Measurements from ENCODE around the gene DISC1. TPM values are rescaled to one million over a fixed set of nuclear protein-coding genes. Genes with fewer than 3 reads are reported as not detected.

Gene DISC1
- polyA plus RNA-seq, 4 donors, result 5.6 to 5.9 (median 5.8) TPM

DNA sequence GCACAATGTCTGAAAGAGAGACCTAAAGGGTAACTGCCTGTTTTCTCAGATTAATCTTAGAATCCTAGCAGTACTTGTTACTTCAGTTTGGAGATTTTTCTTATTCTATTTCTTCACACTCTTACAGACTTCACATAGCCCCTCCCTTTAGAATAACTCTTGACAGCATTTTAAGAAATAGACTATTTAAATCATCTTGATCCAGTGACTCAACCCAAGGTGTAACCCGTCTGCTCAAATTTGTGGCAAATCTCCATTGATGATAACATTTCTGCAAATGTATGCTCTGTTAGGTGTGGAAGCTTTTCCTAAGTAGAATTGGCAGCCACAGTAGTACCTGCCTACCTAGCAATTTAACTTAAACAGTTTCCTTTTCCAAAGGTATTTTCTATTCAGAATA is 391.2 kb downstream of the DISC1 start:
- no peak for DNase-seq (ENCODE audit: low read depth in 4 of 4, low spot score in 3 of 4)

DNA sequence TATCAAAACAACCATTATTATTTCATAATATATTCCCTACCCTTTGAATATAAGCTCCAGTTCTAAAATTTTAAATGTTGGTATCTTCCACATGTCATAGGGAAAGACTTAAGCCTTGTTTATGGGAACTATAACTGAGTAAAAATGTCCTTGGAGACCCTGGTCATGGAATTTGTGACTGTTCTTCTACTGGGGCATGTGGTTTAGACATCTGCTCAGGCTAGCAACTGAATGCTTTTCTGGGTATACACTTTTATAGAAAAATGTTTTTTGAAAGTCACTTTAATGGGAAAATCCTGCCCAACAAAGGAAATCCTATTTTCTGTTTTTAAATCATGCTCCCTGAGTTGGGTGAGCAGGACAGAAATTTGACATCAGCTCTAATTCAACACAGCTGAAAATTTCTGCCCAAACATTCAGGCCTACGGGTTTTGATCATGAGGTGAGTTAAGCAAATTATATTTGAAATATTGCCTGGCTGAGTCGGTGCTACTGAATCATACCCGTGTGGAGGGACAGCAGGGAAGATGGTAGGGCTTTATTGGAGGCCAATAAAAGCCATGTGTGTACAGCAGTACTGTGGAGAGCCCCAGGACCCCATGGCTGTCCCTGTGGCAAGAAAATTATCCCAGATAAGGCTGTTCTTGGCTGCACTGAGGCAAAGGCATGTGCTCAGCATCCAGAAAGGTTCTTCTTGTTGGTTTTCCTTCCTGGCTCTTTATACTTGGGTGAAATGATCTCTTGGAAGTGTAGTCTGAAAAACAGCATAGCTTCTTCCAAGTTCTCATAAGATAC is 391.8 kb downstream of the DISC1 start:
- DNase-seq (ENCODE audit: low read depth in 4 of 4, low spot score in 3 of 4), result no peak

DNA sequence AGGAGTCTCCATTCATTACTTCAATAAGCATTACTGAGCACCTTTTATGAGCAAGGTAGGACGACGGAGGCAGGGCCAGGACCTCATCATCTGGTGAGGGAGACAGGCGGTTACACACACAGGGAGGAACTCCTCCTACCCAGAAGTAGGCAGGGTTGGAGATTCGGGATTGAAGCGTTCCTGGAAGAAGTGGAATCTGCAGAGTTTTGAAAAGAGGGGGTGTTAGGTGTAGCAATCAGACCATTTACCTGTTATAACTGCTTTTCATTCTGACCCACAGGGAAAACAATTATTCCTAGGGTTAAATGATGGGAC is 392.4 kb downstream of the DISC1 start:
- no peak for DNase-seq (ENCODE audit: low read depth in 4 of 4, low spot score in 3 of 4)

DNA sequence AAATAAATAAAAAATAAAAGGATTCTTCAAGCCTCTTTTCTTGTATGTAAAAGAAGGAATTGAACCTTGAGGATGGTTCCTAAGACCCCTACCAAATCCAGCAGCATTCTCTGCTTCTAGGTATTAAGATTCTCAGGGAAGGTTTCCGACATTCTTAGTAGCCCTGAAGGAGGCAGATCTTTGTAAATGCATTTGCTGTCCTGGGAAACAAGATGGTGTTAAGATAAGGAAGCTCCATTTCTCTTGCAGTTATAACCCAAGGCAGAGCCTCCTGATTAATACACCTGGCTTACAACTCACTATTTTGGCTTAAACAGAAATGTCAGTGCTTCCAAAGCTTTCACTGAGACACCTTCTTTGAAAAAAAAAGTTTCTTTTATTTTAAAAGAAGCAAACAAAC is 393.8 kb downstream of the DISC1 start:
- no peak for DNase-seq (ENCODE audit: low read depth in 4 of 4, low spot score in 3 of 4)

DNA sequence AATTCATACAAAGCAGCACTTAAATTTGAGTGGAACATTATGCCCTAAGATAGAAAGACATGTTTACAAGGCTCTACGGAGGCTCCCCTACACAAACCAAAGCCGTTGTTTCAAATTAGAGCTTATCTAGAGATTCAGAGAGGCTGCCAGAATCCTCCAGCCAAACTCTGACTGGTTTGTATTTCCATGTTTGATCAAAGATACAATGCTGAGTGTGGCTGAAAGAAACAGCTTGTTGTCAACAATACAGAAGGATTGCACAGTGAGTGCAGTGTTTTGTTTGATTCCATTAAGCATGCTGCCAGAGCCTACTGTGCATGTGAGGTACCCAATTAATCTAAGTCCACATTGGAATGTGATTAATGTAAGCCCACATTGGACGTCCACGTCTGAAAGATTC is 402.7 kb downstream of the DISC1 start:
- no peak for DNase-seq (ENCODE audit: low read depth in 4 of 4, low spot score in 3 of 4)

DNA sequence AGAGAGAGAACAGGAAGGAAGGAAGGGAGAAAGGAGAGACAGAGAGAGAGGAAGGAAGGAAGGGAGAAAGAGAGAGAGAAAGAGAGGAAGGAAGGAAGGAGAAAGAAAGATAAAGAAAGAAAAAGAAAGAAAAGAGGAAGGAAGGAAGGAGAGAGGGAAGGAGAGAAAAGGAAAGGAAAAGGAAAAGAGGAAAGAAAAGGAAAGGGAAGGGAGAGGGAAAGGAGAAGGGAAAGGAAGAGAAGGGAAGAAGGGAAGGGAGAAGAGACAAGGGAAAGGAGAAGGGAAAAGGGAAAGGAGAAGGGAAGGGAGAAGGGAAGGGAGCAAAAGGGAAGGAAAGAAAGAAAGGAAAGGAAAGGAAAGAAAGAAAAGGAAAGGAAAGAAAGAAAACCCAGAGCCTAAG is 404.6 kb downstream of the DISC1 start:
- no peak for DNase-seq (ENCODE audit: low read depth in 4 of 4, low spot score in 3 of 4)

DNA sequence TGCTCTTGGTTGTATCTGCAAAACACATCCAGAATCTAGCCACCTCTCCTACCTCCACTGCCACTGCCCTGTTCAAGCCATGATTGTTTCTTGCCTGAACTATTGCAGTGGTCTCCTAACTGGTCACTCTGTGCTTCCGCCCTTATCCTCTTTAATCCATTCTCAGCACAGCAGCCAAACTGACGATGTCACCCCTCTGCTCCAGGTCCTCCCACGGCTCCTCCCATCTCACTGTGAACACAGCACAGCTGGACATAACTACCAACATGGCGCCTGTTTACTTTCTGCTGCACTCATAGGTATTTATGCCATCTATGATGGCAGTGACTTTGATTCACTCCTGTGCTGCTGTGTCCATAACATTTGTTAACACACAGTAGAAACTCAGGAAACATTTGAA is 406.7 kb downstream of the DISC1 start:
- DNase-seq (ENCODE audit: low read depth in 4 of 4, low spot score in 3 of 4), result no peak

DNA sequence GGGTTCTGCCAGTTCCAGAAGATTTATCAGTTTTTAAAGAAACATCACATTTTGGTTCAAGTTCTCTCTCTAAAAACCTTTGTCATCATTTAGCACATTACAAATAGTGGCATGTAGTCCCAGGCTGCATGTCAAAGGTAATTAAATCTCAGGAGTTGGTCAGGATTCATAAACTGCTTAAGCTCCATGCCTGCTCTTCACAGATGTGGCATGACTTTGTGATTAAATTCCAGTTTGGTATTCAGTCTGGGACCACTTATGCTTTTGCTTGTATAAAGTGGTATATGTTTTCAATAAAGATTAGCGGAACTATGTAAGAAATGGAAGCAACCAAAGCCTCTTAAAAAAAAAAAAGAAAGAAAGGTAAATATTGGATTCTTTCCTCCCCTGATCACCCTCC is 408.0 kb downstream of the DISC1 start:
- no peak for DNase-seq (ENCODE audit: low read depth in 4 of 4, low spot score in 3 of 4)

DNA sequence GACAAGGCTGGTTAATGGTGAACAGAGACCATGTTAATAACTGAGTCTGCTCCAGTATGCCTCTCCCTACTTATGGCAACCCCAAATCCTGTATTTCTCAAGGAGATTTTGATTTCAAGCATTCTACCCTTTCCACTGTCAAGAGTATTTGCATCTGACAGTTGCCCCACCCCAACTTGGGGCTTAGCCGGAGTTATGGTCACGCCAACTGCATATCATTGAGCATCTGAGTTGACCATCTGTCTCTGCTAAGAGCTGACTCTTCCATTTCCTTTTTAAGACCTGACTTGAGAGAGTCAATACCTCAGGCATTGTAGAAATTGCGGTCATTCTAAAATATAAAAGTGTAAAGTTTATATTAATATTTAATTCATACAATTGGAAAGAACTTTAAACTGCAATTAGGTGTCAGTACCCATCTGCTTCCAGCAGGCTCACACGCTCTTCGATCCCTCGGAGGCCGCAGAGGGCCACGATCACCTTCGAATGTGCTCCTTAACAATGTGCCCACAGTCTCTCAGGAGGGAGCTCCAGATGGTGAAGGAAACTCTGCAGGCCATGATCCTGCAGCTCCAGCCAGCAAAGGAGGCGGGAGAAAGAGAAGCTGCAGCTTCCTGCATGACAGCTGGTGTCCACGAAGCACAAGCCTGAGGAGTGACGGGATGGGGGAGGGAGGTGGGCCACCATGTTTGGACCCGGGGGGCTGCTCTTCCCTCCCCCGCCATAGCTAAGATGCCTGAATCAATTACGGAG is 409.8 kb downstream of the DISC1 start:
- DNase-seq (ENCODE audit: low read depth in 4 of 4, low spot score in 3 of 4), result no peak

DNA sequence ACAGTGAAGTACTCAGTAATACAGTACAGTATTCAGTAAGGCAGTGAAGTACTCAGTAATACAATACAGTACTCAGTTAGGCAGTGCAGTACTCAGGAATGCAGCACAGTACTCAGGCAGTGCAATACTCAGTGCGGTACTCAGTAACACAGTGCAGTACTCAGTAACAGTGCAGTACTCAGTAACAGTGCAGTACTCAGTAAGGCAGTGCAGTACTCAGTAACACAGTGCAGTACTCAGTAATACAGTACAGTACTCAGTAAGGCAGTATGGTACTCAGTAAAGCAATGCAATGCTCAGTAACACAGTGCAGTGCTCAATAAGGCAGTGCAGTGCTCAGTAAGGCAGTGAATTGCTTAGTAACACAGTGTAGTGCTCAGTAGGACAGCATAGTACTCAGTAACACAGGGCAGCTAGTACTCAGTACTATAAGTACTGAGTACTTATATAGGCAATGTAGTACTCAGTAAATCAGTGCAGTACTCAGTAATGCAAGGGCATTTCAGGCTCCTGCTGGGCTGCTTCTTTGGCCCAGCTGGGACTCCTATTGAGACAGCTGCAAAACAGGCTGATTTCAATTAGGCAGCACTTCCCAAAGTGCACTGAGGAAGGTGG is 411.3 kb downstream of the DISC1 start:
- DNase-seq (ENCODE audit: low read depth in 4 of 4, low spot score in 3 of 4), result no peak

DNA sequence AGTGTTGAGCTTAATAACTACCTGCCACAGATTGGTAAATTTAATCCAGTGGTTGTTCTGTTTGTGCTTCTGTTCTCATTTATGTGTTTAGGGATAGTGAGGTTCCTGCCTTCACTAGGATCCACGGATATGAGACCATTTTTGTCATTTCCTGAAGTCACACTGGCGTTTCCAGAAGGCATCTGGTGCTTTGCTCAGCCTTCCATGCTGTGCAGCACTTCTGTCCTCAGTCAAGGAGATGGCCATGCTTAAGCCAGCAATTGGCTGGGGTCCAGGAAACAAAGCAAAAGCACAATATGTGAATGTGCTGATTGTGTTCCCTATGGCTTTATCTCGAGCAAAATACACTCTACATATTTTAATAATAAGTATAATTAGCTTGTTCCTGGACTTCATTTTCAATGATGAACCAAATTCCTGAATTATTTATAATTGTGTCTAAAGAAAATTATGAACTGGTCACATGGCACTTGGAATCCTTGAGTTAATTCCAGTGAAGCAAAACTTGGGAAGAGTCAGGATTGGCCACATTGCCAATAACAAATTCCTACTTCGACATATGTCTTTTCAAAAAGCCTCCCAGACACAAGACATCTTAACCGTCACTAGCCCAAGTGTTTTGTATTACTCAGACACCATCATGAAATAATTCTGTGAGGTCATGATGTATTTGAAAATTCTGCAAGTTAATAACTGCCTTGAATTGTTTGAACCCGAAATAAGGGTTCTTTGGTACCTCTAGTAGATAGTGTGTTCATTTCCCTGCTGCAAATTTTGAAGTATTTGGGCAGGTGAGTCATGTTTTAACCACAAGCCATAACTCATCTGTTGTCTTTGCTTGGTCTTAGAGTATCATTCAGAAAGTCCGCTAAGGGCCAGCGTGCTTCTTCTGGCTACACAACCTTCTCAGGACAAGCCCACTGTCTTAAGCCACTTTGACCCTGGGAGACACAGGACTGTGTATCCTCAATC is 412.4 kb downstream of the DISC1 start:
- DNase-seq (ENCODE audit: low read depth in 4 of 4, low spot score in 3 of 4), result no peak

DNA sequence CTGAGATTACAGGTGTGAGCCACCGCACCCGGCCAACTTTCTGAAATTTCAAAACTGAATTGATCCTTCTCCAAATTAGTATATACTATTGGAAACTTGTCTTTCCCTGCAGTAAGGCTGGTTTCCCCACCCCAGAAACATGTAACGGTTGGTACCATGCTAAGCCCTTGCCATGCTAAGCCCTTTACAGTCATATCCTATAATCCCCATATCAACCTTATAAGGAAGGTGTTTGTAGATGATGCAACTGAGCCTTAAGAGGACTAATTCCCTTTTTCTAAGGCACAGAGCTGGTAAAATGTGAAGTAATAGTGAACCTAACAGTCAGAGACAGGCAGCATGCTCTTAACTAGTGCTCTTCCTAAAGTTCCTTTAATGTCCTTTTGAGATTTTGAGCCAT is 413.7 kb downstream of the DISC1 start:
- DNase-seq (ENCODE audit: low read depth in 4 of 4, low spot score in 3 of 4), result no peak

DNA sequence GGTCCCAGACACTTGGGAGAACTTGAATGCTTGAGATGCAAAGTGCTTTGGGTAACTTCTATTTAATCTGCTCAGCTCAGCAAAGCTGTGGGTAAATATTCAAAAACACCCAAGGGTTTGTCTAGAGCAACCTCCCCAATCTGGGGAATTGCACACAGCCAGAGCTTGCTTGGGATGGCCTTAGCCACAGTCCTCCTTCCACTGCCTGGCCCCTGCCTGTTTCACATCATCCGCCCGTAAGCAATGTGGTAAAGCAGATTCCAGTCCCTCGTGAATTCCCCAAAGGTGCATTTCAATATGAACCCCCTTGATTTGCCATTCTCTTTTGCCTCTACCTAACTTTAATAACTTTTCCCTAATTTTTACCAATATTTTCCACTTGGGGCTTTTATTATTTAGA is 418.1 kb downstream of the DISC1 start:
- no peak for DNase-seq (ENCODE audit: low read depth in 4 of 4, low spot score in 3 of 4)

DNA sequence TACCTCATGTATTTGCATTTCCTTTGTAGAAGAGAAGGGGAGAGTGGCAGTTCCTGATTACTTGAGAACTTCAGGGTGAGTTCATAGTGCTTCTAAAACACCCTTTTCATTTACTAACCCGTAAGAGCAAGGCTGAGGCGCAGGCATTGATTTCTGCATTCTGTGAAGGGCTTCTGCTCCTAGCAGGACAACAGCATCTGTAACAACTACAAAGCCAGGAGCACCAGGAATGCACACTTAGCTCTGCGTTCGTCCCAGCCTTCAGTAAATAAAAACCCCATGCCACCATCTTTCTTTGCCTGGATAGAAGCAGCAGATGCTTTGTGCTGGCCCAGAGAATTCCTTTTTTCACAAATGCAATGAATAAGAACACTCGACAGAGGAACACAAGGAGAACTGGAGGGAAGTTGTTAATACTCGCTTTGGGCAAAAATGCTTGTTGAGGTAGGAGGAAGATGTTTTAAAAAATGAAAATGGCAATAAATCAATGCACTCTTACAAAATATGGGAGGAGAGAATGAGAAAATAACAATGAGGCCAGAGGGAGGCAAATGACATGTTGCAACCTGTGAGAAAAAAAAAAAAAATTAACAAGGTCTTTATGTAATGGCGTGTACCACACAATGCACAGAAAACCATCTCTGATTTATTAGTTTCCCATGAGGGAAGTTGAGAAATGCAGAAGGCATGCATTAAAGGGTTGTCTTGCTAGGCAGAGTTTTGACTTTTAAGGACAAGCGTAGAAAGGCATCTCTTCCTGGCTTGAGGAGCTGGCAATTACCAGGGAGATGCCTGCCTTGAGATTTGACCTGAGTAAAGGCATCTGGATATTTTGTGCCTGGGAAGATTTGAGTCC is 418.8 kb downstream of the DISC1 start:
- DNase-seq (ENCODE audit: low read depth in 4 of 4, low spot score in 3 of 4), result no peak

DNA sequence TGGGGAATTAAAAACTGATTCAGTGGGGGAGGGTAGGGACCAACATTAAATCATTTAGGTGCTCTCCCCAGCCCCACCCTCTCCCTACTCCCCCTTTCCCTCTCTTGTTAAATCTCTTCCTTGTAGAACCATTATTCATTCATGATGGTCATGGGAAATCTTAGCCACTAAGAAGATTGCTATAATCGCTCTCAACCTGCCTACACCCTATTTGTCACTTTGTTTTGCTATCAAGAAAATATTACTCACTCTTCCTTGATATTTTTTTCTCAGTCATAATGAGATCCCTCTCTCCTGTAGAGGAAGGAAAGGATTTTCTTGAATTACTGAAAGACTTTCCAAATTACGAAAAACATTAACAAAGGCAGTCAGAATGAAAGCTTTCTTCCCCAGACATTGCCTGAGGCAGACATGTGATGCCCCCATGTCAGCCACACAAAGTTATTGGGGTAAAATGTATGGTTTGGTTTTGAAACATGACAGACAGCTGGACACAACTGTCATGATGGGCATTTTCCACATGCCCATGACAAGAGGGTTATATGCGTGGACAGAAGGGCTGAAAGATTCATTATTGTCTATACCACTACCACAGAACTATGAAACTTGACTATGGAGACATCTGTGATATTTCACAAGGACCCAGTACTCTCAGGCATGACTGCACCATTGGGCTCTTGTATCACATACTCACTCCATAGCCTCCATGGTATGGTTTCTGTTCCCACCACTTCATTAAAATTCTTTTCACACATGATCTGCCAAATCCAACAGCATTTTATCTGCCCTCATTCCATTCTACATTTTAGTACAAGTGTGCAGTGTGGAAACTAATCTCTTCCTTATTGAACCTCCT is 420.1 kb downstream of the DISC1 start:
- DNase-seq (ENCODE audit: low read depth in 4 of 4, low spot score in 3 of 4), result no peak

DNA sequence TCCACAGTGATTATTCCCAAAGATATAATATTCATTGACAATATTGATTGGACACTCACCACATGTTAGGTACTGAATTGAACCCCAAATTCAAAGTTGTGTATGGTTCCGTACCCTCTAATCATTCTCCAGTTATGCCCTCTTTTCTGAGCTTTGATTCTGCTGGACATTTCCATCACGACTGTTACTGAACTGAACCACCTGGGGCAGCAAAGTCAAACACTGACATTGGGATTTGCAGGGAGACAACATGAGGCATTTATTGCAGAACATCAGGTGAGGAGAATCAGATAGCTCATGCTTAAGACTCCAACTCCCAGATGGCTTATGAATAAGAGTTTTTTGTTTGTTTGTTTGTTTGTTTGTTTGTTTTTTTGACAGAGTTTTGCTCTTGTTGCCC is 420.9 kb downstream of the DISC1 start:
- DNase-seq (ENCODE audit: low read depth in 4 of 4, low spot score in 3 of 4), result no peak

DNA sequence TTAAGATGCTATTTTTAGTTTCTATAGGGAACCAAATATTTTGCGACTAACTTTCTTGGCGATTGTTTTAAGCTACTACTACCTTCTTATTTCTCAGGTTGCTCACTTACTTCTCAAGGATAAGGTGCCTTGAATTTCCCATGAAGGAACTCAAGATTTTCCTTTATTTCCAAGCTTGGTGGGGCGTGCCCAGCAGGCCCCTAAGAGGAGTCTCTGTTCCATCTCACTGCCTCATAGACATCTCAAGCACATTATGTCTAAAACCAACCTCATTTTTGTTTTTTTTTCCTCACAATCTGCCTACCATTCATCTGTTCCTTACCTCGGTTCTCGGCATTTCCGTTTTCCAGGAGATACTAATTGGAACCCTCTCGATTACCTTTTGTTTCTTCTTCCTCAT is 421.9 kb downstream of the DISC1 start:
- DNase-seq (ENCODE audit: low read depth in 4 of 4, low spot score in 3 of 4), result no peak

DNA sequence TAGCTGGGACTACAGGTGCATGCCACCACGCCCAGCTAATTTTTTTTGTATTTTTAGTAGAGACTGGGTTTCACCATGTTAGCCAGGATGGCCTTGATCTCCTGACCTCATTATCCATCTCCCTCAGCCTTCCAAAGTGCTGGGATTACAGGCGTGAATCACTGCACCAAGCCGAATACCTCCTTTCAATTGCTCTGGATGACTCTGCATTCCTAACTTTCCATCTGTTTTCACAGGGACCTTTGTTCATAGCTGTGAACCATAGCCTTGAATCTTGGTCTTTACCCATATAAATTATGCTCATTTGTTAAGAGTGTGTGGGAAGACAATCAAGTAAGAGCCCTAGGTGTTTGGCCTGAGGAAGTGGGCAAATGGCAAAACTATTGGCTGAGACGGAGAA is 422.7 kb downstream of the DISC1 start:
- no peak for DNase-seq (ENCODE audit: low read depth in 4 of 4, low spot score in 3 of 4)
